ENCODE results near the gene LIPF.

DNA sequence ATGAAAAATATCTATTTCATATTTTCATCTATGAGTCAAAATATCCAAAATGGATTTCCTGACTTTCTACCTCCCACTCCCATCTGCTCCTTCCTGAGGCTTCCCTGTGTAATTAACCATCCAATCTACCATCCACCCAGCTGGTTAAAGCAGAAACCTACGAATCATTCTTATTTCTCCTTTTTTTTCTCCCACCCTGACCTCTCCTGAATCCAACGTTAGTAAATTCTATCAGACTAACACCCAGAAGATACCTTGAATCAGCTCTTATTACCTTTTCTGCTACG lies 3.7 kb upstream of the LIPF start:
- TF ChIP-seq CTCF (conservative IDR thresholded peaks at IDR 0.05; ENCODE audit: low read depth, low read length) (no peak), FOS (IDR thresholded peaks at IDR 0.05; ENCODE audit: low read depth, low read length) (no peak), MAZ (IDR thresholded peaks at IDR 0.05; ENCODE audit: borderline replicate concordance, low read depth, low read length) (no peak), USF2 (IDR thresholded peaks at IDR 0.05; ENCODE audit: low read depth, low read length) (no peak)
